ENCODE measurements around the gene MRFAP1L1. TPM values are rescaled to one million over a fixed set of nuclear protein-coding genes. Genes with fewer than 3 reads are reported as not detected.

The MRFAP1L1 gene
- total and polyA plus RNA-seq, 9 of the 15 experiments (the other 6 are each of a cell fraction or from before 2014, with no cell fraction given), result 37.6 to 111 (median 83.8) TPM

DNA sequence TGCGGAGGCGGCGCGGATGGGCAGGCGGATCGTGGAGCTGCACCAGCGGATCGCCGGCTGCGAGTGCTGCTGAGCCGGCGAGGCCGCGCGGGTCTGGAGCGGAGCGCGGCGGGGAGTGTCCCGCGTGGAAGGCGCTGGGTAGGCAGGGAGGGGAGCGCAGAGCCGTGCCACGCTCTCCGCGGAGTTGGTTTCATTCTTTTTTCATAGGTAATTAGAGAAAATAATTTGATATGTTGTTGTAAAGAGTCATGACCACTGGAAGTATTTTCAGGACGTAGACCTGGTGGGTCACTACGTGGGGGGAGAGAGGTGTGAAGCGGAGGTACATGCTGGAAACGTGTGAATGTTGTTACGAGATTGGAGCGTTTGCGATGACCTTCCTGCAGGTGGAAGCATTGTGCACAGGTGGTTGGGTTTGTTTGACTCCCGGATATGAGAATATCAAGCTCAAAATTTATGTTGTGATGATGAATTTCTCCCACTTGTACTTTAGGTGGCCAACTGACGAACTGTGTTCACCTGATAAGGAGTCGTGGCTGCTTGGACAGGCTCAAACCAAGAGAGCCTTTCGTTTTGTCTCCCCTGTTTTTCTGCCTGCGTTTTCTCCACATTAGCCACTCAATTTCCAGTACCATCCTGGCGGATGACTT lies 35.0 kb downstream of the MRFAP1L1 start (continued):
- peak; percentile 53; the same call in 1 of the 2 replicates for TF ChIP-seq NKRF (IDR thresholded peaks at IDR 0.05; ENCODE audit: borderline replicate concordance)
- no peak for TF ChIP-seq KLF1 (tag; IDR thresholded peaks at IDR 0.05)
- no peak for TF ChIP-seq ZNF57 (CRISPR knock-in tag; IDR thresholded peaks at IDR 0.05)
- peak in 1 of 2 experiments; percentile 31; a peak in 2 of 4 replicates for TF ChIP-seq SIN3A (IDR thresholded peaks at IDR 0.05; ENCODE audit: borderline replicate concordance in 2 of 2, control insufficient read depth in 1 of 2, low read depth in 2 of 2, low read length in 2 of 2)
- TF ChIP-seq, protein P1, sequence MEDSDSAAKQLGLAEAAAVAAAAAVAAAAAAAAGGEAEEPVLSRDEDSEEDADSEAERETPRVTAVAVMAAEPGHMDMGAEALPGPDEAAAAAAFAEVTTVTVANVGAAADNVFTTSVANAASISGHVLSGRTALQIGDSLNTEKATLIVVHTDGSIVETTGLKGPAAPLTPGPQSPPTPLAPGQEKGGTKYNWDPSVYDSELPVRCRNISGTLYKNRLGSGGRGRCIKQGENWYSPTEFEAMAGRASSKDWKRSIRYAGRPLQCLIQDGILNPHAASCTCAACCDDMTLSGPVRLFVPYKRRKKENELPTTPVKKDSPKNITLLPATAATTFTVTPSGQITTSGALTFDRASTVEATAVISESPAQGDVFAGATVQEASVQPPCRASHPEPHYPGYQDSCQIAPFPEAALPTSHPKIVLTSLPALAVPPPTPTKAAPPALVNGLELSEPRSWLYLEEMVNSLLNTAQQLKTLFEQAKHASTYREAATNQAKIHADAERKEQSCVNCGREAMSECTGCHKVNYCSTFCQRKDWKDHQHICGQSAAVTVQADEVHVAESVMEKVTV (CRISPR knock-in tag; IDR thresholded peaks at IDR 0.05), result no peak
- no peak for TF ChIP-seq SNIP1 (IDR thresholded peaks at IDR 0.05; ENCODE audit: low read depth)
- TF ChIP-seq SAP30 (IDR thresholded peaks at IDR 0.05; ENCODE audit: borderline replicate concordance, insufficient read depth, low read depth, low read length, poor library complexity, severe bottlenecking), result peak; percentile 59
- peak; percentile 71; the same call in 1 of the 2 replicates for TF ChIP-seq NFATC3 (IDR thresholded peaks at IDR 0.05)
- TF ChIP-seq POLR2AphosphoS5 (IDR thresholded peaks at IDR 0.05; ENCODE audit: control insufficient read depth, insufficient read depth, low read depth, low read length), result peak; percentile 49
- TF ChIP-seq, protein P2, sequence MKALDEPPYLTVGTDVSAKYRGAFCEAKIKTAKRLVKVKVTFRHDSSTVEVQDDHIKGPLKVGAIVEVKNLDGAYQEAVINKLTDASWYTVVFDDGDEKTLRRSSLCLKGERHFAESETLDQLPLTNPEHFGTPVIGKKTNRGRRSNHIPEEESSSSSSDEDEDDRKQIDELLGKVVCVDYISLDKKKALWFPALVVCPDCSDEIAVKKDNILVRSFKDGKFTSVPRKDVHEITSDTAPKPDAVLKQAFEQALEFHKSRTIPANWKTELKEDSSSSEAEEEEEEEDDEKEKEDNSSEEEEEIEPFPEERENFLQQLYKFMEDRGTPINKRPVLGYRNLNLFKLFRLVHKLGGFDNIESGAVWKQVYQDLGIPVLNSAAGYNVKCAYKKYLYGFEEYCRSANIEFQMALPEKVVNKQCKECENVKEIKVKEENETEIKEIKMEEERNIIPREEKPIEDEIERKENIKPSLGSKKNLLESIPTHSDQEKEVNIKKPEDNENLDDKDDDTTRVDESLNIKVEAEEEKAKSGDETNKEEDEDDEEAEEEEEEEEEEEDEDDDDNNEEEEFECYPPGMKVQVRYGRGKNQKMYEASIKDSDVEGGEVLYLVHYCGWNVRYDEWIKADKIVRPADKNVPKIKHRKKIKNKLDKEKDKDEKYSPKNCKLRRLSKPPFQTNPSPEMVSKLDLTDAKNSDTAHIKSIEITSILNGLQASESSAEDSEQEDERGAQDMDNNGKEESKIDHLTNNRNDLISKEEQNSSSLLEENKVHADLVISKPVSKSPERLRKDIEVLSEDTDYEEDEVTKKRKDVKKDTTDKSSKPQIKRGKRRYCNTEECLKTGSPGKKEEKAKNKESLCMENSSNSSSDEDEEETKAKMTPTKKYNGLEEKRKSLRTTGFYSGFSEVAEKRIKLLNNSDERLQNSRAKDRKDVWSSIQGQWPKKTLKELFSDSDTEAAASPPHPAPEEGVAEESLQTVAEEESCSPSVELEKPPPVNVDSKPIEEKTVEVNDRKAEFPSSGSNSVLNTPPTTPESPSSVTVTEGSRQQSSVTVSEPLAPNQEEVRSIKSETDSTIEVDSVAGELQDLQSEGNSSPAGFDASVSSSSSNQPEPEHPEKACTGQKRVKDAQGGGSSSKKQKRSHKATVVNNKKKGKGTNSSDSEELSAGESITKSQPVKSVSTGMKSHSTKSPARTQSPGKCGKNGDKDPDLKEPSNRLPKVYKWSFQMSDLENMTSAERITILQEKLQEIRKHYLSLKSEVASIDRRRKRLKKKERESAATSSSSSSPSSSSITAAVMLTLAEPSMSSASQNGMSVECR (CRISPR knock-in tag; IDR thresholded peaks at IDR 0.05), result peak; percentile 68
- peak in 1 of 2 experiments; percentile 63; a peak in 1 of 4 replicates for TF ChIP-seq RCOR1 (IDR thresholded peaks at IDR 0.05; ENCODE audit: borderline replicate concordance in 1 of 2, low read depth in 2 of 2, low read length in 2 of 2)
- no peak for TF ChIP-seq ARHGAP35 (IDR thresholded peaks at IDR 0.05; ENCODE audit: partially characterized antibody)
- TF ChIP-seq E2F6 (IDR thresholded peaks at IDR 0.05; ENCODE audit: borderline replicate concordance in 1 of 2, extremely low read depth in 1 of 2, insufficient read depth in 1 of 2, insufficient read length in 1 of 2, low read depth in 1 of 2, low read length in 1 of 2, poor library complexity in 1 of 2, severe bottlenecking in 1 of 2), result peak; percentile 37 to 61
- TF ChIP-seq FUS (optimal IDR thresholded peaks at IDR 0.05; ENCODE audit: low read depth, low read length), result peak; percentile 28
- TF ChIP-seq CREB1 (IDR thresholded peaks at IDR 0.05), result 0 out of 2 replicates have a peak, but pooled peaks have one; percentile 7
- no peak for TF ChIP-seq CREB1 (CRISPR knock-in tag; IDR thresholded peaks at IDR 0.05)
- TF ChIP-seq SMAD4 (CRISPR knock-in tag; conservative IDR thresholded peaks at IDR 0.05), result 0 out of 2 replicates have a peak, but pooled peaks have one; percentile 9
